K562 (cell line): Measurements from ENCODE around the gene GNPTAB. TPM values are rescaled to one million over a fixed set of nuclear protein-coding genes. Genes with fewer than 3 reads are reported as not detected.
A peak's percentile ranks its signal among the peaks of the same experiment; 100 is the strongest.

Experiments used
- BCOR ChIP-seq: fragments of 450-650 bp; IDR thresholded peaks from 2 replicates; pipeline ENCODE4 v1.6.1; 2016
- EP400 ChIP-seq: fragments of 450-650 bp; IDR thresholded peaks from 2 replicates; pipeline ENCODE4 v1.6.1; 2017; ENCODE audit warnings: antibody characterized with exemption, mild to moderate bottlenecking, moderate library complexity
- FUS ChIP-seq: fragments of 200-400 bp; formaldehyde crosslinking; optimal IDR thresholded peaks from 2 replicates; pipeline ENCODE3; 2017; ENCODE audit warnings: low read depth, low read length
- HMGN3 ChIP-seq: IDR thresholded peaks from 2 replicates; pipeline ENCODE4 v1.6.1; 2011; ENCODE audit warnings: borderline replicate concordance, low read depth, mild to moderate bottlenecking, mixed read lengths, low read length; ENCODE audit not compliant: insufficient read length; ENCODE audit errors: extremely low read depth
- SREBF2 ChIP-seq: sonication (generic); formaldehyde crosslinking; IDR thresholded peaks from 2 replicates; pipeline ENCODE4 v1.4.0; 2020; ENCODE audit warnings: mild to moderate bottlenecking, missing genetic modification reagents
- polyA plus RNA-seq, 8 experiments: library from polyadenylated mRNA; depleted of rRNA in 4 of 8; stranded (reverse) in 5 of 8; unstranded in 3 of 8; fragments of >200 nt; fragmentation: Nextera tagmentation in 2 of 8; fragmentation: Illumina TruSeq in 1 of 8; extraction: Ambion mirVana in 2 of 8; extraction: Trizol in 1 of 8; gene quantifications; 2 replicates each; pipeline versions ENCODE4 v1.2.1 to v1.2.3, GENCODE V29; 2011 to 2014; ENCODE audit warnings: inconsistent platforms in 1 of 8, missing spikeins in 1 of 8
- total RNA-seq, 7 experiments: library from RNA; depleted of rRNA in 6 of 7; stranded (reverse); fragments of >200 nt in 6 of 7; fragmentation: Illumina TruSeq in 2 of 7; extraction: Trizol in 2 of 7; gene quantifications; 2 replicates each; pipeline versions ENCODE4 v1.2.1 to v1.2.3, GENCODE V29; 2011 to 2021; ENCODE audit warnings: low replicate concordance in 1 of 7
- TF ChIP-seq, protein P1 (sequence below): fragments of 250-450 bp; sonication (Bioruptor Pico); IDR thresholded peaks from 2 replicates; pipeline ENCODE4 v1.4.0; 2020

Gene GNPTAB
- total and polyA plus RNA-seq, 9 of the 15 experiments (the other 6 are each of a cell fraction or from before 2014, with no cell fraction given): 5.9 to 23.2 (median 19.3) TPM

DNA sequence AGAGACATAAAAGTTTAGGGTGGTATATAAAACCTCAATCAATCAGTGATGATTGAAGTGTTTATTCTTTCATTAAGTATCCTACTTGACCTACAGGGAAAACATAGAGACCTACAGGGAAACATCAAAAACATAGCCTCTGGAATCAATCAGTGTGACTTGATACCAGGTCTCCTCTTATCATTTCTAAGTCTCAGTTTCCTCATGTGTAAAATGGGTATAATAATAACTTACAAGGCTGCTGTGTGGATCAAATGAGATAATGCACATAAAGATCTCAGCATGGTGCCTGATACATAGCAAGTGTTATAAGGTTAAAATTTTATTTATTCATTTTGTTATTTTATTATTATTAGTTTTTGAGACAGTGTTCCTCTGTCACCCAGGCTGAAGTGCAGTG, 22.2 kb upstream of the GNPTAB start (continued):
- TF ChIP-seq HMGN3: no peak
- TF ChIP-seq EP400: no peak
- peak; percentile 81 for TF ChIP-seq BCOR
- TF ChIP-seq FUS: no peak
- TF ChIP-seq, protein P1, sequence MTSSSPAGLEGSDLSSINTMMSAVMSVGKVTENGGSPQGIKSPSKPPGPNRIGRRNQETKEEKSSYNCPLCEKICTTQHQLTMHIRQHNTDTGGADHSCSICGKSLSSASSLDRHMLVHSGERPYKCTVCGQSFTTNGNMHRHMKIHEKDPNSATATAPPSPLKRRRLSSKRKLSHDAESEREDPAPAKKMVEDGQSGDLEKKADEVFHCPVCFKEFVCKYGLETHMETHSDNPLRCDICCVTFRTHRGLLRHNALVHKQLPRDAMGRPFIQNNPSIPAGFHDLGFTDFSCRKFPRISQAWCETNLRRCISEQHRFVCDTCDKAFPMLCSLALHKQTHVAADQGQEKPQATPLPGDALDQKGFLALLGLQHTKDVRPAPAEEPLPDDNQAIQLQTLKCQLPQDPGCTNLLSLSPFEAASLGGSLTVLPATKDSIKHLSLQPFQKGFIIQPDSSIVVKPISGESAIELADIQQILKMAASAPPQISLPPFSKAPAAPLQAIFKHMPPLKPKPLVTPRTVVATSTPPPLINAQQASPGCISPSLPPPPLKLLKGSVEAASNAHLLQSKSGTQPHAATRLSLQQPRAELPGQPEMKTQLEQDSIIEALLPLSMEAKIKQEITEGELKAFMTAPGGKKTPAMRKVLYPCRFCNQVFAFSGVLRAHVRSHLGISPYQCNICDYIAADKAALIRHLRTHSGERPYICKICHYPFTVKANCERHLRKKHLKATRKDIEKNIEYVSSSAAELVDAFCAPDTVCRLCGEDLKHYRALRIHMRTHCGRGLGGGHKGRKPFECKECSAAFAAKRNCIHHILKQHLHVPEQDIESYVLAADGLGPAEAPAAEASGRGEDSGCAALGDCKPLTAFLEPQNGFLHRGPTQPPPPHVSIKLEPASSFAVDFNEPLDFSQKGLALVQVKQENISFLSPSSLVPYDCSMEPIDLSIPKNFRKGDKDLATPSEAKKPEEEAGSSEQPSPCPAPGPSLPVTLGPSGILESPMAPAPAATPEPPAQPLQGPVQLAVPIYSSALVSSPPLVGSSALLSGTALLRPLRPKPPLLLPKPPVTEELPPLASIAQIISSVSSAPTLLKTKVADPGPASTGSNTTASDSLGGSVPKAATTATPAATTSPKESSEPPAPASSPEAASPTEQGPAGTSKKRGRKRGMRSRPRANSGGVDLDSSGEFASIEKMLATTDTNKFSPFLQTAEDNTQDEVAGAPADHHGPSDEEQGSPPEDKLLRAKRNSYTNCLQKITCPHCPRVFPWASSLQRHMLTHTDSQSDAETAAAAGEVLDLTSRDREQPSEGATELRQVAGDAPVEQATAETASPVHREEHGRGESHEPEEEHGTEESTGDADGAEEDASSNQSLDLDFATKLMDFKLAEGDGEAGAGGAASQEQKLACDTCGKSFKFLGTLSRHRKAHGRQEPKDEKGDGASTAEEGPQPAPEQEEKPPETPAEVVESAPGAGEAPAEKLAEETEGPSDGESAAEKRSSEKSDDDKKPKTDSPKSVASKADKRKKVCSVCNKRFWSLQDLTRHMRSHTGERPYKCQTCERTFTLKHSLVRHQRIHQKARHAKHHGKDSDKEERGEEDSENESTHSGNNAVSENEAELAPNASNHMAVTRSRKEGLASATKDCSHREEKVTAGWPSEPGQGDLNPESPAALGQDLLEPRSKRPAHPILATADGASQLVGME (CRISPR knock-in tag): no peak
- no peak for TF ChIP-seq SREBF2 (CRISPR knock-in tag)
